ENCODE measurements around the gene JAZF1.

Gene JAZF1

DNA sequence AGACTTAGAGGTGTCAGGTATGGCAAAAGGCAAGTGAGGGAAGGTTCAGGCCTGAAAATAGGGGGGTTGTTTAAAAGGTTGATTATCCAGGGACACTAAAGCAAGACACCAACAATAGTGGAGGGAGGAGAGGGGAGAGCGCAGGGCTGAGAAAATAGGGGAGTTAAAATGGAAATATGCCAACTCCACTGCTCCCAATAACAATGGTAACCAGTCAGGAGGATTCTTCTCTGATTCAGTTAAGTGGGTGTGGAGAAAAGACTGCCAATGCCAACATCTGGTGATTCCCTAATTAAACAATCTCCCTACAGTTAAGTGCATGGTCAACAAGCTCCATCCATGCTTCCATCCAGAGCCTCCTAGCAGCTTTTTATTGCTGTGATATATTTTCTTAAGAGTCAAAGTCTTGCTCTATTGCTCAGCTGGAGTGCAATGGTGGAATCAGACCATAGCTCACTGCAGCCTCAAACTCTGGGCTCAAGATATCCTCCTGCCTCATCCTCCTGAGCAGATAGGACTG lies 183.3 kb downstream of the JAZF1 start:
- H4K20me1 ChIP-seq (ENCODE audit: insufficient read depth, low read length), result no peaks in the 10 kb centered on the region
- peaks cover 12% of the 10 kb centered on the region for H3K4me1 ChIP-seq (ENCODE audit: low read length)

DNA sequence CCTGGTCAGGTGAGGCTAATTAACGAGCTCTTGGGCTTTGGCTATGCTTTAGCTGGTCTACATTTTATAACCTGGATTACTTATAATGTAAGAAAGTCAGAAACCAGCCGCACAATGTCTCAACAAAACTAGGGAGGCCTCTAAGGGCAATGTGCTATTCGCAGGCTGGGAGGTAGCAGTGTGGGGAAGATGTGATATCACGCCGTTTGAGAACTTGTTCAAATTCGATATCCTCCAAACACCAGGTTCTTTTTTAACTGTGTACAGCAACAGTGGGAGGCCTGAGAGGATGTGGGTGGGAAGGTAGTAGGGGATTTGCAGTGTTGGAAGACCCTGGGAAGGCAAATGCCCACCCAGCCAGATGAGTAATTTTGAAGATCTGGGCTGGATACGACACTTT lies 184.5 kb downstream of the JAZF1 start:
- Histone ChIP-seq H3K4me2 (ENCODE audit: low read depth, low read length) (no peak overlapping the region), H3K9ac (ENCODE audit: low read length) (no peak overlapping the region), H3K9me3 (replicated peaks; ENCODE audit: insufficient read depth, low read length) (no peaks in the 10 kb centered on the region), H3K27ac (ENCODE audit: low read length) (no peak overlapping the region), H3F3A (ENCODE audit: insufficient read depth, low read length) (no peaks in the 10 kb centered on the region), H3K4me1 (ENCODE audit: low read length) (peaks cover 19% of the 10 kb centered on the region), H3K27me3 (replicated peaks; ENCODE audit: insufficient read depth, low read length) (no peaks in the 10 kb centered on the region), H4K20me1 (ENCODE audit: insufficient read depth, low read length) (no peaks in the 10 kb centered on the region), H2AFZ (ENCODE audit: low read length) (no peak overlapping the region), H3K9me2 (replicated peaks; ENCODE audit: insufficient read depth, low read length) (no peaks in the 10 kb centered on the region), H3K36me3 (replicated peaks; ENCODE audit: insufficient read depth, low read length) (no peaks in the 10 kb centered on the region), H3K4me3 (ENCODE audit: low read length) (no peak overlapping the region), H3K79me2 (ENCODE audit: low read length) (no peaks in the 10 kb centered on the region)
- TF ChIP-seq, protein P1, sequence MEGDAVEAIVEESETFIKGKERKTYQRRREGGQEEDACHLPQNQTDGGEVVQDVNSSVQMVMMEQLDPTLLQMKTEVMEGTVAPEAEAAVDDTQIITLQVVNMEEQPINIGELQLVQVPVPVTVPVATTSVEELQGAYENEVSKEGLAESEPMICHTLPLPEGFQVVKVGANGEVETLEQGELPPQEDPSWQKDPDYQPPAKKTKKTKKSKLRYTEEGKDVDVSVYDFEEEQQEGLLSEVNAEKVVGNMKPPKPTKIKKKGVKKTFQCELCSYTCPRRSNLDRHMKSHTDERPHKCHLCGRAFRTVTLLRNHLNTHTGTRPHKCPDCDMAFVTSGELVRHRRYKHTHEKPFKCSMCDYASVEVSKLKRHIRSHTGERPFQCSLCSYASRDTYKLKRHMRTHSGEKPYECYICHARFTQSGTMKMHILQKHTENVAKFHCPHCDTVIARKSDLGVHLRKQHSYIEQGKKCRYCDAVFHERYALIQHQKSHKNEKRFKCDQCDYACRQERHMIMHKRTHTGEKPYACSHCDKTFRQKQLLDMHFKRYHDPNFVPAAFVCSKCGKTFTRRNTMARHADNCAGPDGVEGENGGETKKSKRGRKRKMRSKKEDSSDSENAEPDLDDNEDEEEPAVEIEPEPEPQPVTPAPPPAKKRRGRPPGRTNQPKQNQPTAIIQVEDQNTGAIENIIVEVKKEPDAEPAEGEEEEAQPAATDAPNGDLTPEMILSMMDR (IDR thresholded peaks at IDR 0.05; ENCODE audit: low read length), result no peak
- TF ChIP-seq EZH2 (optimal IDR thresholded peaks at IDR 0.05; ENCODE audit: low read depth, low read length) (no peak), EZH2phosphoT487 (IDR thresholded peaks at IDR 0.05; ENCODE audit: low read length) (no peak)
- no peak for DNase-seq

More for the DNA sequence above, 183.3 kb downstream of the JAZF1 start:
- H3K4me3 ChIP-seq (ENCODE audit: low read length), result no peak overlapping the region
- no peak for DNase-seq
- H3K4me2 ChIP-seq (ENCODE audit: low read depth, low read length), result no peak overlapping the region
- no peak overlapping the region for H3K9ac ChIP-seq (ENCODE audit: low read length)
- H3K79me2 ChIP-seq (ENCODE audit: low read length), result no peaks in the 10 kb centered on the region
- H3F3A ChIP-seq (ENCODE audit: insufficient read depth, low read length), result no peaks in the 10 kb centered on the region
- H3K27me3 ChIP-seq (replicated peaks; ENCODE audit: insufficient read depth, low read length), result no peaks in the 10 kb centered on the region
- no peak overlapping the region for H2AFZ ChIP-seq (ENCODE audit: low read length)
- H3K9me2 ChIP-seq (replicated peaks; ENCODE audit: insufficient read depth, low read length), result no peaks in the 10 kb centered on the region
- H3K27ac ChIP-seq (ENCODE audit: low read length), result no peak overlapping the region
- H3K9me3 ChIP-seq (replicated peaks; ENCODE audit: insufficient read depth, low read length), result no peaks in the 10 kb centered on the region
- no peaks in the 10 kb centered on the region for H3K36me3 ChIP-seq (replicated peaks; ENCODE audit: insufficient read depth, low read length)
- TF ChIP-seq EZH2 (optimal IDR thresholded peaks at IDR 0.05; ENCODE audit: low read depth, low read length), result no peak
- TF ChIP-seq, protein P1 (IDR thresholded peaks at IDR 0.05; ENCODE audit: low read length), result no peak
- no peak for TF ChIP-seq EZH2phosphoT487 (IDR thresholded peaks at IDR 0.05; ENCODE audit: low read length)

DNA sequence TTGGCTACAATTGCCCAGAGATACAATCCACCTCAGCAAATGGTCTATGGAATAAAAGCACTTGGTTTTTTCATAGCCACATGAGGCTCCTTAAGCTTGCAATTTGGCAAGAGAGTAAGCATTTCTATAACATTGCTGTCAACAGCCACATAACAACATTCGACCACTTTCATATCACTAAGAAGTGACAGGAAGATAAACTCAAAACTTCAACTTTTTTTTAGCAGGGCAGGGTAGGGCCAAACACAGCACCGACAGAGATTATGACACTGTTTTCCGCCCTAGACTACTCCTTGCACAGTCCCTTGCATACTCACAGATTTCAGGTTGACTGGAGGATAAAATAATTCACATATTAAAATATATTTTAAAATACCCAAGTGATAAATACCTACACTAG lies 185.4 kb downstream of the JAZF1 start:
- Histone ChIP-seq H2AFZ (ENCODE audit: low read length) (no peak overlapping the region), H3K4me2 (ENCODE audit: low read depth, low read length) (no peak overlapping the region), H3K36me3 (replicated peaks; ENCODE audit: insufficient read depth, low read length) (no peaks in the 10 kb centered on the region), H3K9me3 (replicated peaks; ENCODE audit: insufficient read depth, low read length) (no peaks in the 10 kb centered on the region), H3K4me3 (ENCODE audit: low read length) (no peak overlapping the region), H3K27ac (ENCODE audit: low read length) (no peak overlapping the region), H3K9me2 (replicated peaks; ENCODE audit: insufficient read depth, low read length) (no peaks in the 10 kb centered on the region), H4K20me1 (ENCODE audit: insufficient read depth, low read length) (no peaks in the 10 kb centered on the region), H3K4me1 (ENCODE audit: low read length) (peaks cover 25% of the 10 kb centered on the region), H3K27me3 (replicated peaks; ENCODE audit: insufficient read depth, low read length) (no peaks in the 10 kb centered on the region), H3K79me2 (ENCODE audit: low read length) (no peaks in the 10 kb centered on the region), H3F3A (ENCODE audit: insufficient read depth, low read length) (no peaks in the 10 kb centered on the region), H3K9ac (ENCODE audit: low read length) (no peak overlapping the region)
- DNase-seq, result no peak
- TF ChIP-seq, protein P1 (IDR thresholded peaks at IDR 0.05; ENCODE audit: low read length), result no peak
- no peak for TF ChIP-seq EZH2phosphoT487 (IDR thresholded peaks at IDR 0.05; ENCODE audit: low read length)
- TF ChIP-seq EZH2 (optimal IDR thresholded peaks at IDR 0.05; ENCODE audit: low read depth, low read length), result no peak

Data from MM.1S (cell line).